Suprapubic skin (tissue), 4 donors: ENCODE measurements around the gene PLXNA4. TPM values are rescaled to one million over a fixed set of nuclear protein-coding genes. Genes with fewer than 3 reads are reported as not detected.

Source experiments
- DNase-seq, 2 donors: peaks; one replicate each; pipeline ENCODE4 v3.0.0-alpha.2; 2019; ENCODE audit warnings: low spot score in 2 of 2
- H3K27ac ChIP-seq: fragments of 200-600 bp; sonication (generic); one replicate; pipeline ENCODE4 v1.5.1; 2019
- H3K27me3 ChIP-seq: fragments of 200-600 bp; sonication (generic); one replicate; pipeline ENCODE4 v1.5.1; 2019
- H3K36me3 ChIP-seq: fragments of 200-600 bp; sonication (generic); one replicate; pipeline ENCODE4 v1.5.1; 2019
- H3K4me1 ChIP-seq: fragments of 200-600 bp; sonication (generic); one replicate; pipeline ENCODE4 v1.5.1; 2019
- H3K4me3 ChIP-seq: fragments of 200-600 bp; sonication (generic); one replicate; pipeline ENCODE4 v1.5.1; 2019; ENCODE audit warnings: mild to moderate bottlenecking
- H3K9me3 ChIP-seq: fragments of 200-600 bp; sonication (generic); one replicate; pipeline ENCODE4 v1.5.1; 2019
- CTCF ChIP-seq, 2 donors: fragments of 200-600 bp in 1 of 2; fragments of 450-650 bp in 1 of 2; sonication (generic) in 1 of 2; IDR thresholded peaks; one replicate each; pipeline ENCODE4 v1.5.1; 2016 to 2019; ENCODE audit warnings: antibody characterized with exemption in 2 of 2, mild to moderate bottlenecking in 1 of 2, moderate library complexity in 1 of 2
- EP300 ChIP-seq: sonication (generic); formaldehyde crosslinking; IDR thresholded peaks from one replicate; pipeline ENCODE4 v1.6.1; 2017; ENCODE audit warnings: antibody characterized with exemption
- POLR2A ChIP-seq, 2 donors: fragments of 450-650 bp; IDR thresholded peaks; one replicate each; pipeline ENCODE4 v1.6.1; 2017; ENCODE audit warnings: antibody characterized with exemption in 2 of 2, mild to moderate bottlenecking in 2 of 2, moderate library complexity in 2 of 2
- POLR2AphosphoS5 ChIP-seq, 3 donors: sonication (generic); formaldehyde crosslinking; IDR thresholded peaks; one replicate each; pipeline ENCODE4 v1.6.1; 2017; ENCODE audit warnings: antibody characterized with exemption in 3 of 3
- WGBS: methylation state at CpG from one replicate; pipeline ENCODE4 v1.1.5; 2018; 5-methylcytosine and 5-hydroxymethylcytosine counted together
- total RNA-seq, 4 donors: library from RNA; depleted of rRNA; stranded (reverse); fragments of >200 nt; gene quantifications; one replicate each; pipeline ENCODE4 v1.1.0, GENCODE V29; 2016

PLXNA4 gene
- total RNA-seq, 4 donors from 2014 or later: 5.4 to 10.7 (median 7.1) TPM

GRCh38 chr7:132590162-132590561 is 13.9 kb upstream of the PLXNA4 start:
- no peaks in the 10 kb centered on the region for H3K9me3 ChIP-seq
- no peak overlapping the region for H3K4me3 ChIP-seq
- no peaks in the 10 kb centered on the region for H3K36me3 ChIP-seq
- no peak overlapping the region for H3K27ac ChIP-seq
- WGBS: 80% methylated on average over 4 of the region's 4 CpGs
- no peak for DNase-seq
- no peak for TF ChIP-seq POLR2A (IDR thresholded peaks at IDR 0.05)
- TF ChIP-seq EP300: no peak
- no peak for TF ChIP-seq CTCF (IDR thresholded peaks at IDR 0.05)
- TF ChIP-seq POLR2AphosphoS5 (IDR thresholded peaks at IDR 0.05): no peak
- H3K4me1 ChIP-seq: no peaks in the 10 kb centered on the region
- H3K27me3 ChIP-seq: peaks cover 23% of the 10 kb centered on the region

GRCh38 chr7:132588596-132588995 is 12.3 kb upstream of the PLXNA4 start:
- Histone ChIP-seq H3K36me3 (no peaks in the 10 kb centered on the region), H3K4me1 (no peaks in the 10 kb centered on the region), H3K9me3 (no peaks in the 10 kb centered on the region), H3K4me3 (no peak overlapping the region), H3K27me3 (peaks cover 21% of the 10 kb centered on the region), H3K27ac (no peak overlapping the region)
- TF ChIP-seq POLR2A (IDR thresholded peaks at IDR 0.05): no peak
- no peak for TF ChIP-seq POLR2AphosphoS5 (IDR thresholded peaks at IDR 0.05)
- no peak for TF ChIP-seq CTCF (IDR thresholded peaks at IDR 0.05)
- no peak for TF ChIP-seq EP300
- no peak for DNase-seq

GRCh38 chr7:132584796-132585494 is 8.7 kb upstream of the PLXNA4 start:
- Histone ChIP-seq H3K27ac (no peak overlapping the region), H3K4me3 (no peak overlapping the region), H3K36me3 (no peaks in the 10 kb centered on the region), H3K27me3 (peaks cover 17% of the 10 kb centered on the region), H3K9me3 (no peaks in the 10 kb centered on the region), H3K4me1 (no peaks in the 10 kb centered on the region)
- 48% methylated on average over 7 of the region's 7 CpGs for WGBS
- TF ChIP-seq POLR2AphosphoS5 (IDR thresholded peaks at IDR 0.05) (no peak), POLR2A (IDR thresholded peaks at IDR 0.05) (no peak), EP300 (no peak), CTCF (IDR thresholded peaks at IDR 0.05) (no peak)
- DNase-seq: no peak

GRCh38 chr7:132581431-132581830 is 5.2 kb upstream of the PLXNA4 start:
- 97% methylated on average over 4 of the region's 4 CpGs for WGBS
- Histone ChIP-seq H3K9me3 (no peaks in the 10 kb centered on the region), H3K27ac (no peak overlapping the region), H3K4me3 (no peak overlapping the region), H3K27me3 (peaks cover 30% of the 10 kb centered on the region), H3K4me1 (peaks cover 6% of the 10 kb centered on the region), H3K36me3 (no peaks in the 10 kb centered on the region)
- DNase-seq: no peak
- TF ChIP-seq POLR2AphosphoS5 (IDR thresholded peaks at IDR 0.05) (no peak), POLR2A (IDR thresholded peaks at IDR 0.05) (no peak), EP300 (no peak), CTCF (IDR thresholded peaks at IDR 0.05) (no peak)

GRCh38 chr7:132580717-132581285 is 4.5 kb upstream of the PLXNA4 start:
- DNase-seq: peak; percentile 83 to 85
- peaks cover 13% of the 10 kb centered on the region for H3K4me1 ChIP-seq
- H3K9me3 ChIP-seq: no peaks in the 10 kb centered on the region
- H3K4me3 ChIP-seq: no peak overlapping the region
- 0% methylated on average over 2 of the region's 4 CpGs for WGBS
- TF ChIP-seq POLR2A (IDR thresholded peaks at IDR 0.05): no peak
- no peak for TF ChIP-seq EP300
- TF ChIP-seq CTCF (IDR thresholded peaks at IDR 0.05): peak; percentile 54 to 64
- H3K27ac ChIP-seq: no peak overlapping the region
- peaks cover 36% of the 10 kb centered on the region for H3K27me3 ChIP-seq
- no peaks in the 10 kb centered on the region for H3K36me3 ChIP-seq
